GM19351 (cell line): ENCODE data around the gene CD40.

Source experiments
- ATAC-seq: cut with Tn5 transposase; IDR thresholded peaks from one replicate; pipeline ENCODE4 v1.9.1; 2021; ENCODE audit warnings: mild to moderate bottlenecking, moderate library complexity; ENCODE audit not compliant: unreplicated experiment

The CD40 gene

GRCh38 chr20:46121184-46121930 lies 3.2 kb downstream of the CD40 start:
- no peak for ATAC-seq

- no peak for ATAC-seq
Observed at GRCh38 chr20:46122071-46122470, 4.0 kb downstream of the CD40 start.

- ATAC-seq, result no peak
Observed at GRCh38 chr20:46122516-46123481, 4.7 kb downstream of the CD40 start.

- ATAC-seq, result no peak
Observed at GRCh38 chr20:46123482-46124245, 5.5 kb downstream of the CD40 start.

GRCh38 chr20:46126440-46127056 lies 8.4 kb downstream of the CD40 start:
- no peak for ATAC-seq

GRCh38 chr20:46127396-46128010 lies 9.4 kb downstream of the CD40 start:
- no peak for ATAC-seq

- no peak for ATAC-seq
Observed at GRCh38 chr20:46128310-46129151, 10.4 kb downstream of the CD40 start.

- ATAC-seq, result no peak
Observed at GRCh38 chr20:46129955-46130481, 11.9 kb downstream of the CD40 start.

GRCh38 chr20:46130534-46130933 lies 12.4 kb downstream of the CD40 start:
- ATAC-seq, result no peak

- ATAC-seq, result no peak
Observed at GRCh38 chr20:46131396-46131795, 13.3 kb downstream of the CD40 start.

- ATAC-seq, result peak; percentile 53
Observed at GRCh38 chr20:46132705-46133120, 14.6 kb downstream of the CD40 start.

- no peak for ATAC-seq
Observed at GRCh38 chr20:46133886-46134654, 16.0 kb downstream of the CD40 start.

GRCh38 chr20:46134716-46135115 lies 16.6 kb downstream of the CD40 start:
- ATAC-seq, result no peak

- ATAC-seq, result no peak
Observed at GRCh38 chr20:46135856-46136633, 17.9 kb downstream of the CD40 start.

- no peak for ATAC-seq
Observed at GRCh38 chr20:46137816-46138215, 19.7 kb downstream of the CD40 start.

- no peak for ATAC-seq
Observed at GRCh38 chr20:46139266-46139889, 21.3 kb downstream of the CD40 start.

GRCh38 chr20:46139908-46140482 lies 21.9 kb downstream of the CD40 start:
- no peak for ATAC-seq
